Gastroesophageal sphincter (tissue), 4 donors: ENCODE data around the gene ARMC12. TPM values are rescaled to one million over a fixed set of nuclear protein-coding genes. Genes with fewer than 3 reads are reported as not detected.
"Not testable (repeated sequence)": the region's sequence is repeated elsewhere in the genome, so short reads cannot be mapped to it uniquely, and the experiment has no call there.

Experiments
- ATAC-seq: fragments of 150-250 bp; one replicate; pipeline ENCODE4 v1.9.1; 2016; ENCODE audit warnings: mild to moderate bottlenecking, moderate library complexity
- H3K27ac ChIP-seq, 4 donors: fragments of 200-600 bp; sonication (generic) in 3 of 4; 1 replicate in 3 of 4; 2 replicates in 1 of 4; pipeline ENCODE4 v1.5.1; 2016 to 2019
- H3K27me3 ChIP-seq: fragments of 200-600 bp; sonication (generic); one replicate; pipeline ENCODE4 v1.5.1; 2019
- H3K36me3 ChIP-seq, 2 donors: fragments of 200-600 bp; sonication (generic); one replicate each; pipeline ENCODE4 v1.5.1; 2019; ENCODE audit warnings: control low read depth in 1 of 2
- H3K4me1 ChIP-seq, 3 donors: fragments of 200-600 bp; sonication (generic); 1 replicate in 2 of 3; 2 replicates in 1 of 3; pipeline ENCODE4 v1.5.1; 2016 to 2019; ENCODE audit warnings: control low read depth in 2 of 3
- H3K4me3 ChIP-seq, 2 donors: fragments of 200-600 bp; sonication (generic); one replicate each; pipeline ENCODE4 v1.5.1; 2019; ENCODE audit warnings: mild to moderate bottlenecking in 1 of 2, moderate library complexity in 1 of 2
- H3K9me3 ChIP-seq, 3 donors: fragments of 200-600 bp; sonication (generic); one replicate each; pipeline ENCODE4 v1.5.1; 2017 to 2019; ENCODE audit warnings: control low read depth in 2 of 3
- EP300 ChIP-seq: sonication (generic); formaldehyde crosslinking; IDR thresholded peaks from one replicate; pipeline ENCODE4 v1.6.1; 2017; ENCODE audit warnings: antibody characterized with exemption, mild to moderate bottlenecking
- POLR2A ChIP-seq, 2 donors: fragments of 450-650 bp; IDR thresholded peaks; one replicate each; pipeline ENCODE4 v1.6.1; 2017; ENCODE audit warnings: antibody characterized with exemption in 2 of 2, mild to moderate bottlenecking in 2 of 2, moderate library complexity in 1 of 2
- POLR2AphosphoS5 ChIP-seq: sonication (generic); formaldehyde crosslinking; IDR thresholded peaks from one replicate; pipeline ENCODE4 v1.6.1; 2017; ENCODE audit warnings: antibody characterized with exemption
- WGBS, 2 donors: methylation state at CpG; one replicate each; pipeline ENCODE4 v1.1.5; 2018; ENCODE audit warnings: low coverage in 1 of 2; 5-methylcytosine and 5-hydroxymethylcytosine counted together
- total RNA-seq, 4 donors: library from RNA; depleted of rRNA; stranded (reverse); fragments of >200 nt; gene quantifications; one replicate each; pipeline ENCODE4 v1.1.0, GENCODE V29; 2016
- TF ChIP-seq, protein P1 (sequence below), 4 experiments: fragments of 200-600 bp in 2 of 4; fragments of 450-650 bp in 2 of 4; sonication (generic) in 1 of 4; IDR thresholded peaks; one replicate each; pipeline ENCODE4 v1.5.1; 2017 to 2019; ENCODE audit warnings: antibody characterized with exemption in 4 of 4, mild to moderate bottlenecking in 2 of 4, moderate library complexity in 2 of 4

Gene ARMC12
- total RNA-seq, 4 donors from 2014 or later, result 0.54 to 1.5 TPM; not detected in 2

- Histone ChIP-seq H3K36me3 (no peaks in the 10 kb centered on the region), H3K27me3 (no peaks in the 10 kb centered on the region), H3K4me3 (no peak overlapping the region), H3K27ac (peak overlapping the region; percentile 91 to 100 (median 98)), H3K9me3 (no peaks in the 10 kb centered on the region), H3K4me1 (peaks cover 7 to 40% (median 24%) of the 10 kb centered on the region in 3 donors)
- no peak for TF ChIP-seq POLR2AphosphoS5
- TF ChIP-seq, protein P1, sequence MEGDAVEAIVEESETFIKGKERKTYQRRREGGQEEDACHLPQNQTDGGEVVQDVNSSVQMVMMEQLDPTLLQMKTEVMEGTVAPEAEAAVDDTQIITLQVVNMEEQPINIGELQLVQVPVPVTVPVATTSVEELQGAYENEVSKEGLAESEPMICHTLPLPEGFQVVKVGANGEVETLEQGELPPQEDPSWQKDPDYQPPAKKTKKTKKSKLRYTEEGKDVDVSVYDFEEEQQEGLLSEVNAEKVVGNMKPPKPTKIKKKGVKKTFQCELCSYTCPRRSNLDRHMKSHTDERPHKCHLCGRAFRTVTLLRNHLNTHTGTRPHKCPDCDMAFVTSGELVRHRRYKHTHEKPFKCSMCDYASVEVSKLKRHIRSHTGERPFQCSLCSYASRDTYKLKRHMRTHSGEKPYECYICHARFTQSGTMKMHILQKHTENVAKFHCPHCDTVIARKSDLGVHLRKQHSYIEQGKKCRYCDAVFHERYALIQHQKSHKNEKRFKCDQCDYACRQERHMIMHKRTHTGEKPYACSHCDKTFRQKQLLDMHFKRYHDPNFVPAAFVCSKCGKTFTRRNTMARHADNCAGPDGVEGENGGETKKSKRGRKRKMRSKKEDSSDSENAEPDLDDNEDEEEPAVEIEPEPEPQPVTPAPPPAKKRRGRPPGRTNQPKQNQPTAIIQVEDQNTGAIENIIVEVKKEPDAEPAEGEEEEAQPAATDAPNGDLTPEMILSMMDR (IDR thresholded peaks at IDR 0.05), result no peak
- TF ChIP-seq EP300, result no peak
- no peak for TF ChIP-seq POLR2A (IDR thresholded peaks at IDR 0.05)
- WGBS, 2 donors, result 86 to 94% methylated on average over 5 to 9 of the region's 9 CpGs
- no peak for ATAC-seq
These were observed 46.3 kb upstream of the ARMC12 start for GRCh38 chr6:35690484-35690883.

GRCh38 chr6:35691027-35691824 lies 45.6 kb upstream of the ARMC12 start:
- H3K27ac ChIP-seq, result peak overlapping the region; percentile 91 to 100 (median 98)
- peaks cover 7 to 40% (median 24%) of the 10 kb centered on the region in 3 donors for H3K4me1 ChIP-seq
- peak; percentile 88 for ATAC-seq
- H3K27me3 ChIP-seq, result no peaks in the 10 kb centered on the region
- H3K4me3 ChIP-seq, result no peak overlapping the region
- H3K36me3 ChIP-seq, result no peaks in the 10 kb centered on the region
- no peaks in the 10 kb centered on the region for H3K9me3 ChIP-seq
- TF ChIP-seq POLR2AphosphoS5, result peak; percentile 83
- TF ChIP-seq EP300, result no peak
- WGBS, 2 donors, result 49 to 51% methylated on average over 6 to 9 of the region's 10 CpGs

GRCh38 chr6:35694462-35694861 lies 42.4 kb upstream of the ARMC12 start:
- no peaks in the 10 kb centered on the region for H3K36me3 ChIP-seq

DNA sequence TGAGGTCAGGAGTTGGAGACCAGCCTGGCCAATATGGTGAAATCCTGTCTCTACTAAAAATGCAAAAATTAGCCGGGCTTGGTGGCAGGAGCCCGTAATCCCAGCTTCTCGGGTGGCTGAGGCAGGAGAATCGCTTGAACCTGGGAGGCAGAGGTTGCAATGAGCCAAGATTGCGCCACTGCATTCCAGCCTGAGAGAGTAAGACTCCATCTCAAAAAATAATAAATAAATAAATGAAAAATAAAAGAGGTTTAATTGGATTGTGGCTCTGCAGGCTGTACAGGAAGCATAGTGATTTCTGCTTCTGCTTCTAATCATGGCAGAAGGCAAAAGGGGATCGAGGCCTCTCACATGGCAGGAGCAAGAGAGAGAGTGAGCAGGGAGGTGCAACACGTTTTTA lies 38.4 kb upstream of the ARMC12 start:
- not testable (repeated sequence) for H3K27me3 ChIP-seq, H3K4me3 ChIP-seq, H3K4me1 ChIP-seq, H3K27ac ChIP-seq, H3K36me3 ChIP-seq, ATAC-seq, H3K9me3 ChIP-seq
- WGBS, 2 donors, result 68 to 100% methylated on average over 5 to 6 of the region's 7 CpGs

More at GRCh38 chr6:35694462-35694861, 42.4 kb upstream of the ARMC12 start:
- no peak overlapping the region for H3K4me3 ChIP-seq
- ATAC-seq, result no peak
- H3K9me3 ChIP-seq, result no peaks in the 10 kb centered on the region
- WGBS, 2 donors, result 83 to 86% methylated on average over 2 of the region's 2 CpGs
- no peak overlapping the region for H3K27ac ChIP-seq
- TF ChIP-seq, protein P1 (IDR thresholded peaks at IDR 0.05), result no peak
- TF ChIP-seq POLR2A (IDR thresholded peaks at IDR 0.05) (no peak), EP300 (no peak), POLR2AphosphoS5 (no peak)
- H3K4me1 ChIP-seq, result peaks cover 7 to 33% (median 18%) of the 10 kb centered on the region in 3 donors
- no peaks in the 10 kb centered on the region for H3K27me3 ChIP-seq

- TF ChIP-seq EP300, result no peak
- no peak for TF ChIP-seq POLR2AphosphoS5
- TF ChIP-seq, protein P1 (IDR thresholded peaks at IDR 0.05), result no peak
- TF ChIP-seq POLR2A (IDR thresholded peaks at IDR 0.05), result no peak
These were observed 38.0 kb upstream of the ARMC12 start for GRCh38 chr6:35698858-35699257.

DNA sequence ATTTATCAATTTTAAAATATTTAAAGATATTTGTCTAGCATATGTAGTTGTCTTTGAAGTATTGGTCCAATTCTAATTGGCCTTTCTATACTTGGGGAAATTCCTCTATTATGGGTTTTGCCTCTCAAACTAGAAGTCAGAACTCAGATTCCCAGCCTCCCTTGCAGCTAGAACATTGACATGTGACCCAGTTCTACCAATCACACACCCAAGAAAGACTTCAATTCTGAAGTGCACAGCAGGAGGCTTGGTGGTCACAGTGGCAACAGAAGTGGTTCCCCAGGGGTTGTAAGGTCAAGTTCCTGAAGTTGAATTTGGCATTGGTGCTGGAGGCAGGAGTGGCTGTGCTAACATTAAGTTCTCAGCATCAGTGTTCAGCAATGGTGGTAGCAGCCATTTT lies 33.3 kb upstream of the ARMC12 start:
- no peak overlapping the region for H3K4me3 ChIP-seq
- H3K4me1 ChIP-seq, result no peaks in the 10 kb centered on the region
- no peaks in the 10 kb centered on the region for H3K36me3 ChIP-seq
- no peaks in the 10 kb centered on the region for H3K27me3 ChIP-seq
- TF ChIP-seq POLR2A (IDR thresholded peaks at IDR 0.05), result no peak
- TF ChIP-seq, protein P1 (IDR thresholded peaks at IDR 0.05), result no peak
- no peak for TF ChIP-seq POLR2AphosphoS5
- no peak for TF ChIP-seq EP300
- H3K27ac ChIP-seq, result no peak overlapping the region
- no peaks in the 10 kb centered on the region for H3K9me3 ChIP-seq
- no peak for ATAC-seq

More at GRCh38 chr6:35698858-35699257, 38.0 kb upstream of the ARMC12 start:
- Histone ChIP-seq H3K27ac (no peak overlapping the region), H3K27me3 (no peaks in the 10 kb centered on the region), H3K4me3 (no peak overlapping the region), H3K36me3 (no peaks in the 10 kb centered on the region), H3K9me3 (no peaks in the 10 kb centered on the region), H3K4me1 (no peaks in the 10 kb centered on the region)
- 40 to 67% methylated on average over 1 of the region's 3 CpGs for WGBS, 2 donors
- no peak for ATAC-seq
